Measurements from ENCODE around the gene PRKAG3.

PRKAG3 gene

GRCh38 chr2:218820746-218821369 lies 10.7 kb downstream of the PRKAG3 start:
- no peaks in the 10 kb centered on the region for H3K9me3 ChIP-seq (ENCODE audit: insufficient read depth, low read length, severe bottlenecking)
- no peak overlapping the region for H3K4me2 ChIP-seq (ENCODE audit: insufficient read depth, low read length)
- no peaks in the 10 kb centered on the region for H3K36me3 ChIP-seq (ENCODE audit: insufficient read depth, low read length)
- H3K9ac ChIP-seq (ENCODE audit: low read depth, low read length): no peak overlapping the region
- H4K20me1 ChIP-seq (ENCODE audit: insufficient read depth, low read length): no peaks in the 10 kb centered on the region
- no peak overlapping the region for H3K27ac ChIP-seq (ENCODE audit: low read length)
- ATAC-seq (ENCODE audit: insufficient read depth, low read depth): no peak
- no peak overlapping the region for H2AFZ ChIP-seq (ENCODE audit: low read depth, low read length)
- no peaks in the 10 kb centered on the region for H3K4me1 ChIP-seq (ENCODE audit: insufficient read depth, low read length)
- no peak for DNase-seq
- no peak overlapping the region for H3K4me3 ChIP-seq (ENCODE audit: low read depth in 1 of 2, low read length in 2 of 2)
- peaks cover 12% of the 10 kb centered on the region for H3K27me3 ChIP-seq (ENCODE audit: insufficient read depth, low read length, poor library complexity)
- no peak for TF ChIP-seq EZH2 (IDR thresholded peaks at IDR 0.05; ENCODE audit: borderline replicate concordance, low read depth, low read length, severe bottlenecking)
- TF ChIP-seq, protein P1, sequence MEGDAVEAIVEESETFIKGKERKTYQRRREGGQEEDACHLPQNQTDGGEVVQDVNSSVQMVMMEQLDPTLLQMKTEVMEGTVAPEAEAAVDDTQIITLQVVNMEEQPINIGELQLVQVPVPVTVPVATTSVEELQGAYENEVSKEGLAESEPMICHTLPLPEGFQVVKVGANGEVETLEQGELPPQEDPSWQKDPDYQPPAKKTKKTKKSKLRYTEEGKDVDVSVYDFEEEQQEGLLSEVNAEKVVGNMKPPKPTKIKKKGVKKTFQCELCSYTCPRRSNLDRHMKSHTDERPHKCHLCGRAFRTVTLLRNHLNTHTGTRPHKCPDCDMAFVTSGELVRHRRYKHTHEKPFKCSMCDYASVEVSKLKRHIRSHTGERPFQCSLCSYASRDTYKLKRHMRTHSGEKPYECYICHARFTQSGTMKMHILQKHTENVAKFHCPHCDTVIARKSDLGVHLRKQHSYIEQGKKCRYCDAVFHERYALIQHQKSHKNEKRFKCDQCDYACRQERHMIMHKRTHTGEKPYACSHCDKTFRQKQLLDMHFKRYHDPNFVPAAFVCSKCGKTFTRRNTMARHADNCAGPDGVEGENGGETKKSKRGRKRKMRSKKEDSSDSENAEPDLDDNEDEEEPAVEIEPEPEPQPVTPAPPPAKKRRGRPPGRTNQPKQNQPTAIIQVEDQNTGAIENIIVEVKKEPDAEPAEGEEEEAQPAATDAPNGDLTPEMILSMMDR (IDR thresholded peaks at IDR 0.05; ENCODE audit: borderline replicate concordance, extremely low read depth, low read length, poor library complexity, severe bottlenecking): no peak
- H3K79me2 ChIP-seq (ENCODE audit: insufficient read depth, low read length): no peaks in the 10 kb centered on the region

DNA sequence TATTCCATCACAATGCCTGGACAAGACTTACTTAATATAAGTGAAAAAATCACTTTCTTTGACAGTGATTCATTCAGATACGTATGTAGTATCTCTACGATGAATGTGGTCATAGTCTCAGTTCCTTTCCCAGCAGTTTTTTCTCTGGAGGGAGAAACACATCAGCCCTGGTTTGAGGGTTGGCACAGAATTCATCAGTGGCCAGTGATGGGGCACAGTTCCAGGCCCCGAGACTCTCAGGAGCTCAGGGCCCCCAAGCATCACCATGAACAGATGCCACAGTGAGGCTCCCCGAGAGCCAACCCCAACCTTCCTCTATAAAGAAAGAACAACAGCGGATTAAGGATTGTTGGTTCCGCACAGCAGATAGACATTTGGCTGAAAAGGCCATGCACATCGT lies 12.5 kb downstream of the PRKAG3 start:
- Histone ChIP-seq H3K27ac (ENCODE audit: low read length) (no peak overlapping the region), H3K36me3 (ENCODE audit: insufficient read depth, low read length) (no peaks in the 10 kb centered on the region), H3K9me3 (ENCODE audit: insufficient read depth, low read length, severe bottlenecking) (no peaks in the 10 kb centered on the region), H2AFZ (ENCODE audit: low read depth, low read length) (no peak overlapping the region), H3K4me1 (ENCODE audit: insufficient read depth, low read length) (no peaks in the 10 kb centered on the region), H4K20me1 (ENCODE audit: insufficient read depth, low read length) (no peaks in the 10 kb centered on the region), H3K27me3 (ENCODE audit: insufficient read depth, low read length, poor library complexity) (peaks cover 12% of the 10 kb centered on the region), H3K4me3 (ENCODE audit: low read depth in 1 of 2, low read length in 2 of 2) (no peak overlapping the region), H3K9ac (ENCODE audit: low read depth, low read length) (no peak overlapping the region), H3K79me2 (ENCODE audit: insufficient read depth, low read length) (no peaks in the 10 kb centered on the region), H3K4me2 (ENCODE audit: insufficient read depth, low read length) (no peak overlapping the region)
- no peak for DNase-seq
- ATAC-seq (ENCODE audit: insufficient read depth, low read depth): no peak
- TF ChIP-seq, protein P1 (IDR thresholded peaks at IDR 0.05; ENCODE audit: borderline replicate concordance, extremely low read depth, low read length, poor library complexity, severe bottlenecking): no peak
- TF ChIP-seq EZH2 (IDR thresholded peaks at IDR 0.05; ENCODE audit: borderline replicate concordance, low read depth, low read length, severe bottlenecking): no peak

GRCh38 chr2:218816561-218817011 lies 15.0 kb downstream of the PRKAG3 start:
- Histone ChIP-seq H3K79me2 (ENCODE audit: insufficient read depth, low read length) (no peaks in the 10 kb centered on the region), H3K9ac (ENCODE audit: low read depth, low read length) (no peak overlapping the region), H3K4me1 (ENCODE audit: insufficient read depth, low read length) (no peaks in the 10 kb centered on the region), H3K4me3 (ENCODE audit: low read depth in 1 of 2, low read length in 2 of 2) (no peak overlapping the region), H3K27me3 (ENCODE audit: insufficient read depth, low read length, poor library complexity) (peaks cover 9% of the 10 kb centered on the region), H3K4me2 (ENCODE audit: insufficient read depth, low read length) (no peak overlapping the region), H3K9me3 (ENCODE audit: insufficient read depth, low read length, severe bottlenecking) (no peaks in the 10 kb centered on the region), H4K20me1 (ENCODE audit: insufficient read depth, low read length) (no peaks in the 10 kb centered on the region), H3K27ac (ENCODE audit: low read length) (no peak overlapping the region), H2AFZ (ENCODE audit: low read depth, low read length) (no peak overlapping the region), H3K36me3 (ENCODE audit: insufficient read depth, low read length) (no peaks in the 10 kb centered on the region)
- TF ChIP-seq EZH2 (IDR thresholded peaks at IDR 0.05; ENCODE audit: borderline replicate concordance, low read depth, low read length, severe bottlenecking): no peak
- TF ChIP-seq, protein P1 (IDR thresholded peaks at IDR 0.05; ENCODE audit: borderline replicate concordance, extremely low read depth, low read length, poor library complexity, severe bottlenecking): no peak
- ATAC-seq (ENCODE audit: insufficient read depth, low read depth) (no peak), DNase-seq (no peak)
